ENCODE measurements around the gene RASSF9.

The RASSF9 gene

DNA sequence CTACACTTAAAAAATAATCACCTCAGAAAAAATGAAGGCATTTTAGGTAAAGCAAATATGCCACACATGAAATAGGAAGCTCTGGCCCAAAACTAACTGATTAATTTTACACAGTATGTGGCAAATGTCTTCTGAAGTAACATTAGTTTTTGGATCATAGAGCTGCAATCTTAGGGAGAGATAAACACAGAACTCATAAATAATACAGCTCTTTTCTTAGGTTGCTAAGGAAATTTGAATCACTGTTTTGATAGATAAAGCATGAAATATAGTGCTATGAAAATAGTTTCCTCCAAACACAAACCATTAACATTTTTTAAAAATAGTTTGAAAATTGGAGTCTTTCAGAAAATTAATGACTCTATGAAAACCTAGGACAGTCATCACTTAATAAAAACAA lies 15.0 kb downstream of the RASSF9 start:
- DNase-seq (ENCODE audit: low read depth in 2 of 2): no peak

DNA sequence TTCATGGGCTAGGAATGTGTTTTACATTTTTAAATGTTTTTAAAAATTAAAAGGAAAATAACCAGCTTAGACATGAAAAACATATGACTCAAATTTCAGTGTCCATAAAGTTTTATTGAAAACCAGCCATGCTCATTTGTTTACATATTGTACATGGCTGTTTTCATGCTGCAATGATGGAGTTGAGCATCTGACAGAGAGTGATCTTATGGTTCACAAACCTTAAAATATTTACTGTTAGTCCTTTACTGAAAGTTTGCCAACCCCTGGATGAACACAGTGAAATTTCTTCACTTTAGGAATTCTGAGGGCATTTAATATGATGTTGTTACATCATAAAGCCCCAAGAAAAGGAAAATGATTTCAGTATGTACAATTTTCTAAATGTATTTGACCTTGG lies 16.1 kb downstream of the RASSF9 start:
- DNase-seq (ENCODE audit: low read depth in 2 of 2): no peak

DNA sequence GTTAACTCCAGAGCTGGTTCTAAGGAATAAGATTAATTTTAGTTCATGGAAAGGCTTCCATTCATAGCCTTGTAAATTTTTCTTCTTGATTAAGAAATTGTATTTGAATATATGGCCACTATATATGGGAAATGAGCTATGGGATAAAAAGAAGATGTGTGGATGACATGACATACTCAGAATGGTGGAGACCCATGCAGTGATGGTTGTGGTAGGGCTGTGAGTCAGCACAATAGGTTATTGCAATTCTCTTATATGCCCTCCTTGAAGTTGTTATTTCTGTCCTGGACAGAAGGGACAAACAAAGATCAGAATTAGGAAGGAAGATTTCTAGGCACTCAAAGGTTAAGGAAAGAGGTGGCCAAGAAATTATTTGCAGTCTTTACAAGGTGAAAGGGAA lies 21.5 kb downstream of the RASSF9 start:
- no peak for DNase-seq (ENCODE audit: low read depth in 2 of 2)

DNA sequence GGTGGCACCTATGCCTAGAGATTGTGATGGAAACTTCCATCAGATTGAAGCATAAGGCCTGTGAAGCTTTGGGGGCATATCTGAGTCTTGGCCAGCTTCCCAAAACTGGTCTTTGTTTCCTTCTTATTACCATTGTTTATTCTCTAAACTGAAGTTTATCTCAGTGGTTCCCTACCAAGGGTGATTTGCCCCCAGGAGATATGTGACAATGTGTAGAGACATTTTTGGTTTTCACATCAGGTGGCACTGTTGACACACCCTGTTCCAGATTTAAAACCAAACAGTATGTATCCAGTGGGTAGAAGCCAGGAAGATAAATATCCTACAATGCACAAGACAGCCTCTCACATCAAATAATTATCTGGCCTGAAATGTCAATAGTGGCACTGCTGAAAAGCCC lies 22.1 kb downstream of the RASSF9 start:
- no peak for DNase-seq (ENCODE audit: low read depth in 2 of 2)

DNA sequence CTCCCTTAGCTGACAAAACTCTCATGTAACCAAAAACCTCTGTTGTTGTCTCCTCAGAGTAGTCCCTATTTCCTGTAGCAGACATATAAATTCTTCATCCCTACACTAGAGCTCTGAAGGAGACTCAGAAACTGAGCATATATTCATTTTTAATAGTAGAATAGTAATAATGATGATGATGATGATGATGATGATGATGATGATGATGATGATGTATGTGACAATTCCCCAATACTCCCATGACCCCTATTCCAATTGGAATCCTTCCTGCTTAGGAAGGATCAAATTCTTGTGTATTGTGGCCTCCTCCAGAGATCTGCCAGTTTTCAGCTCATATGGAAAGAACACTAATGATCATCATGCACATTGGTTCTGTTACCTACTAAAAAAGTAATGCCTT lies 26.7 kb downstream of the RASSF9 start:
- no peak for DNase-seq (ENCODE audit: low read depth in 2 of 2)

DNA sequence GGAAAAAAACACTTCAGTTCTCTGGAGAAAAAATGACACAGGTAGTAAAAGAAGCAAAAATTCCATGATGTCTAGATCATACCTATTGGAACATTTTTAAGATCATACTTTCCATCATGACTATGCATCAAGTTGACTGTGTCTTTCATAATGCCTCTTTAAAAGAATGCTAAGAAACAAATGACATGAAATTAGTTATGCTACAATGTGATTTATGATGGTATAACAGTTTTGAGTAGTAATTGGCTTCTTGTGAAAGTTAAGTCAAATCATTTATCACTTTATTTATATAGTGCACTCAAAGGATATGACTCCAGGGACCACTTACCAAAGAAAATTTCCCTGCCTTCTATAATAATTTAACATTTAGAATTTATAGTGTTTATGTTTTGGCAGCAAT lies 28.5 kb downstream of the RASSF9 start:
- no peak for DNase-seq (ENCODE audit: low read depth in 2 of 2)

DNA sequence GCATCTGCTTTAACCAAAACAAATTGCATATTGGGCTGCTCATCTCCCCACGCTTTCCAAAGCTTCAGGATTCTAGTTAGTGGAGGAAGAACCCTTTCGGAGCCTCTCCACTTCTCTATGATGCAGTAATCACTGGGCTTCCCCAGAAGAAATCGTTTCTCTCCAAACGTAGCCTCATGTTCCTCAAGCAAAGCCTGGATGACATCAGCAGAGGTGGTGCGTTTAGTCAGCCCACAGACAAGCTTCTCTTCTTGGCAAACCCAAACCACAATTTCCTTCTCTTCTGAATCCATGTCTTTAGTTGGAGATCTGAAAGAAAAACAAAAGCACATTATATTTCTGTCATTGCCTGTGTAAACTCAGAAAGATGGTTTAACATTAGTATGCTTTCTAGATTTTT lies 30.6 kb downstream of the RASSF9 start:
- no peak for DNase-seq (ENCODE audit: low read depth in 2 of 2)

DNA sequence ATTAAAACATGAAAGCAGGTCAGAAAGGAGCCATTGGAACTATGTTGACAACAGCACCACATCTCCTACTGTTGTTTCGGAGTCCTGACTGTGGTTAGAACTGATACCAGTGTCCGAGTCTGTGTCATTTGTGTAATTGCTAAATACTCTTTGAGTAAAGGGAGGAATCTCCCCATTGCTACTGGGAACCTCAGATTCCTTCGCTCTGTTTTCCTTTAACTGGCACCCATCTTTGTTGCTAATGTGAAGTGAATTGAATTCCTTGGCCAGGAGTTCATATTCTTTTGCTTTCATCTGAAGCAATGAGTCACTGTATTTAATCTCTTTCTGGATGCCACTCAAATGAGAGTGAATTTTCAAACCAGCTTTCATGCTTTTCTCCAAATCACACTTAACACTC lies 31.5 kb downstream of the RASSF9 start:
- no peak for DNase-seq (ENCODE audit: low read depth in 2 of 2)

DNA sequence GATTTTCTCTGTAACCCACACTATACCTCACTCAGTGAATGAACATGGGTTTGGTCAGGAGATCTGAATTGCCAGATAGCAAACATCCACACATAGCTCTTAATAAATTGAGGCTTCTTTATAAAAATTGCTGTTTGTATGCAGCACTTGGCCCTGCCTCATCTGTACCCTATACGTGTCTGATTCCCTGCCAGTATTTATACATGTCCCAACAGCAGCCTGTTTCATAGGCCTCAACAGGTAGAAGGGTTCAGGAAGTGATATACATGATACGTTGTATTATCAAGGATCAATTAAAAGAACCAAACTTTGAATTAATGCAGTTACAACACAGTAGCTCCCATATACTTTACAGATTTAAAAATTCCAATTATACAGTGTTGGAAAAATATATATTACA lies 32.3 kb downstream of the RASSF9 start:
- no peak for DNase-seq (ENCODE audit: low read depth in 2 of 2)

DNA sequence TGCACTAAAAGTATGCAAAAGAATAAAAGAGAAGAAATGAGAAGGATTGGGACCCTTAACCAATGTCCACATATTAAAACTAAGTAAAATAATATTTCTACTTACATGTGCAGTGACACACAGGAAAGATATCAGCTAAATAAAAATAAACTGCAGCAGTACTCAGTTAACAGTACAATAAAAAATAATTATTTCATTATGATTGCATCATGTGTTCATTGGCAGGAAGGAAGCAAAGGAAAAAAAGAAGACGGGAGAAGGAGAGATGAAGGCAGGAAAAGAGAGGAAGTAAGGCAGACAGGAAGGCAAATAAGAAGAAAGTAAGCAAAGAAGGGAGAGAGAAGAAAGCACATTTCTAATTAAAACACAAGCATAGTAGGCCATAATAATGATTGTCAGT lies 33.0 kb downstream of the RASSF9 start:
- no peak for DNase-seq (ENCODE audit: low read depth in 2 of 2)

DNA sequence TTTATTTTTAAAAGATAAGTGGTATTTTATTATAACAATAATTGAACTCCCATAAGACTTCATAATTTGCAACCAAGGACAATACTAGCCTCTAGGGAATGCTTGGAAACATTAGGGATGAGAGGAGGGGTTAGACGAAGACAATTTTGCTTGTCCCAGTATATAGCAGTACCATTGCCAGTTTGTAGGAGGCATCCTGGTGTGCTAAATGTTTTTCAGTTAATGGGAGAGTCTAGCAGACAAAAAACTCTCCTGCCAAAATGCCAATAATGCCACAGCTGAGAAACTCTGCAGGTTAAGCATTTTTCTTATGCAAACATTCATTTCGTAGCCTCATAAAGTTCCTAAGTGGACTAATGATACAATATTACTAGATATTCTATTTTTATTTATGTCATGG lies 38.1 kb downstream of the RASSF9 start:
- no peak for DNase-seq (ENCODE audit: low read depth in 2 of 2)

DNA sequence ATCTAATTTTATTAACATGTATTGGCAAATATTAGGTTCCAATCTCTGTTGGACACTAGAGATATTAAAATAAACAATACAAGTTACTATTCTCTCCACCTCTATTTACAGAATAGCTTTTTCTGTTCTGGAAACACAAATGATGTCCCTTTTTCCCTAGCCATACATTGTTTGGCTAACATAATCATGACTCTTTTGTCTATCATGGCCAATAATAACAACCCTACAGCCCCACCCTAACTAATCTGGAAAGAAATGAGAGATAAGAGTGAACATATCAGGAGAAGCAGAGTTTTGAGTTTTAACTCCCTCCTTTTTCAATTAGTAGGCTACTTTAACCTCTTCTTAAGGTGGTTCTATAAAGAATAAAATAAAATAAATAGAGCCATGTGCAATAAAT lies 40.2 kb downstream of the RASSF9 start:
- DNase-seq (ENCODE audit: low read depth in 2 of 2): no peak

DNA sequence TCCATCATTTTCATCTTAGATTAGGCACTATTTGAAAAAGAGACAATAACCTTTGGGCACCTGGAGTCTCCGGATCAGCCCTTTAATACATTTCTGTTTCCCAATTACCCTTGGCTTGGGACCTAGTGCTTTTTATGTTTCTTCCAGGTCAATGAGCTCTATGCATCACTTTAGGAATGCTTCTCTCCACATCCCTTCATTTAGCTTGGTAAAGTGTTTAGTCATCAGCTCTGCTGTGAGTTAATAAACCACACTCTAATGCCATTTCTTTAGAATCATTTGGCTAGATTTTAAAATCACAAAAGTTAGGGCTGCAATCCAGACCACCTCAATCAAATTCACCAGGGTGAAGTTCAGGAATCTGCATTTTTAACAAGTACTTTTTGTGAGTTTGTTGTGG lies 41.7 kb downstream of the RASSF9 start:
- peak in 1 of 2 experiments; percentile 18 for DNase-seq (ENCODE audit: low read depth in 2 of 2)

DNA sequence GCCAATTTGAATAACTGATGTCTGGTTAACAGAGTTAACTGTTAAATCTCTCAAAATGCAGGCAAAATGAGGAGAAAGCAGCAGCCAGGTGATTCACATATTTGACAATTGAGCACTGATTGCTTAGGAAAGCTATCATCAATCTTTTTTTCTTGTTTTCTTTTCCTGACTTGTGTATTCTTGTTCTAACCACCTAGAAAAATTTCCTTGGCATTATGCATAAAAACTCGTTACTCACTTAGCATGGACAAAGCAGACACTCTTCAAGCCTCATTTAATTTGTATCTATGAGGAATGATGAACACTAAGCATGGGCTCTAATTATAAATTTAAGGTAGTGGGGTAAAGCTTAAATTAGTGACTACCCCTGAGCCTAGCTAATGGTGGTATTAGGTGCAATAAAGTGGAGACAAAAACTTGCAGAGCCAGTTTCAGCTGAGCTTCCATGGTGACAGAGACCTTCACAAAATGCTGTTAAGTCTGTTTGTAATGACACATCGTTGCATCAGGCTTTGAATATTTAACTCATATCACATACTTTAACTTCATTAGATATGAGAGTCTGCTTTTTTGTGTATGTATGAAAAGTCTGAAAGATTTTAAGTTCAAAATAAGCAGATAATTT lies 52.0 kb downstream of the RASSF9 start:
- DNase-seq (ENCODE audit: low read depth in 2 of 2): no peak

DNA sequence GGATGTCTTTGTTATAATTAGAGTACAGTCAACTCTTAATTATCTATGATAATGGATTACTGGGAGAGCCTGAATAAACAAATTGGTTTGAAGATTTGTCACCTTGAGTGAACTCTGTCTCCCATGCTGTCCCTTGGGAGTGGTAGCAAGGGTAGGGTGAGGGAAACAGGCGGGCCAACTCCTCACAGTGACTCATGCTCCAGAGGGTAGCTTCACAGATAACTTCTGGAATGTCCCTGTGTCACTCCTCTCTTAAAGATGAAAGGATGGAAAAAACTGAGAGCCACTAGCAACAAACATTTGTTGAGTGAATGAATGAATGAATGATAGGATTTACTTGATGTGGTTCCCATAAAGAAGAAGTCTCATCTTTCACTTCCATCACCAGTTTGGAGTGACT lies 53.5 kb downstream of the RASSF9 start:
- no peak for DNase-seq (ENCODE audit: low read depth in 2 of 2)

DNA sequence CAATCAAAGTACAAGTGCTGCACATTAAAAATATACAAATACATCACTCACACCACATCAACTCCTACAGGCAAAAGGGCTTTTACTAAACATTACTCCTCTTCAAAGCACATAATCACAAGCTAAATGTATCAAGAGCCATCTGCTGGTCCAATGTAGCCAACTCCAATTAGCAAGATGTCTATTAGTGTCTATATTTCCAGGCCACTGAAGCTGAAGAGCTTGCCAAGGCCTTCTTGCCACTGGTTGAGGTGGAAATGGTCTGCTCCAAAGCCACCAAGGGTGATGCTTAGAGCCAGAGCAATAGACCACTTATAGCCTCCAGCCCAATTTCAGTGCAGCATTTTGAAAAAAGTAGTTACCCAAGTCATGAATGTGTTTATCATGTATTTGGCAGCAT lies 54.4 kb downstream of the RASSF9 start:
- DNase-seq (ENCODE audit: low read depth in 2 of 2): no peak

DNA sequence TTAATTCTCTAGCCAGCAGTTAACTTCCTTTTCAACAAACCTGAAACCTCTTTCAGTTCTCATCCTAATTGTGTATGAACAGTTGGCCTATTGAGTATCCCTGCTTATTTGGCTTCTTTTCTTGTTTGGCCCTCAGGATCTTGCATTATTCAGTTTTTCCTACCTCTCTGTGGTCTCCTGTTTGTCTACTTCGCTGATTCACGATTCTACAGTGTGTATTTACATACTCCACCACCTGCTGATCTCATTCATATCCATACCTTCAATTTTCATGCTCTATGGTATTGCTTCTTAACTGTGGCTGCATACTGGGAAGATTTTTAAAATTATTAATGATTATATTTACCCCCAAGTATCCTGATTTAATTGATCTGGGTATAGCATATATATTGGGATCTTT lies 56.4 kb downstream of the RASSF9 start:
- no peak for DNase-seq (ENCODE audit: low read depth in 2 of 2)

DNA sequence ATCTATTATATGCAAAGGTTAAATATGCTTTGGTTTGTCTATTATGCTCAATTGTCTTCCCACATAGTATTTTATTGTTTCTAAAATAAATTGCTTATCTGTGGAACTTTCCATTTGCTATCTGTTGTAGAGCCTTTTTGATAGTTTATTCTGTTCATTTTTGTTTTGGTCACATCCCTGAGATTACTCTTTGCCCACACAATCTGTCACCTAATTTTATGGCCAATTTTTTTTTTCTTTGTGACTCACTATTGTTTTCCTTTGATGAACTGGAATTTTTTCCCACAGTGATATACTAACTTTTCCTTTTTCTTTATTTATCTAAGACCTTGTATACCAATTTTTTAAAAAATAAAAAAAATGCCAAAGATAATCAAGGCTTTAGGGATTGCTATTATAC lies 61.1 kb downstream of the RASSF9 start:
- DNase-seq (ENCODE audit: low read depth in 2 of 2): no peak

DNA sequence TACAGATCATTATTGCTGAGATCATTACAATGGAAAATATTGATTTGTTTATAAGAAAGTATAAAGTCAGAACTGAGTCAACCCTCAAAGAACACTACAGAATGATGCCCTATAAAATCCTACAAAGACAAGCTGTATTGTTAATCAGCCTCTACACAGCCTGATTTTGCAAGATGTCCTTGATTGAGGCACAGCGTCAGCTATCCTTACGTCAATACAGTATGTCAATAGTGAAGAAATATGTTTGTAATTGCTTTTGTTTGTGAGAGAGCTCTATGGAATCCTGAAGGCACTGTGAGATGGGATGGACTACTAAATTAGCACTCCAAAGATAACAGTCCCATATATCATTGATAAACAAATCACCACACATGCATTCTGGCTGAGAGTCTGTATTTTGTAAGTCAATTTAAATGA lies 70.7 kb downstream of the RASSF9 start:
- DNase-seq (ENCODE audit: low read depth in 2 of 2): no peak

DNA sequence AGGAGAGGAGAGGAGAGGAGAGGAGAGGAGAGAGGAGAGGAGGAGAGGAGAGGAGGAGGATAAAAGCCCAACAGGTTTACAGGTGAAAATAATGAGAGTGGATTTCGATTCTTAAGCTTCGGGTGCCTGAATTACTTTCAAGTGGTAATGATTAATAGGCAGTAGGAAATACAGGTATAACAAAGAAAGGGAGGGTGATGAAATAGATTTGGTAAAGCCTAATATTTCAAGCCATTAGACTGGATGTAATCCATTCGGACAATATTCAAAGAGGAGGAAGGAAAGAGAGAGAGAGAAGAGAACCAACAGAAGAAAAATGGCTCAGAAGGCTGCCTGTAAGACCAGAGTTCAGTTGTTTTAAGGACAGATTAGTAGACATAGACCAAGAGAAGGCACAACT lies 76.6 kb downstream of the RASSF9 start:
- no peak for DNase-seq (ENCODE audit: low read depth in 2 of 2)

DNA sequence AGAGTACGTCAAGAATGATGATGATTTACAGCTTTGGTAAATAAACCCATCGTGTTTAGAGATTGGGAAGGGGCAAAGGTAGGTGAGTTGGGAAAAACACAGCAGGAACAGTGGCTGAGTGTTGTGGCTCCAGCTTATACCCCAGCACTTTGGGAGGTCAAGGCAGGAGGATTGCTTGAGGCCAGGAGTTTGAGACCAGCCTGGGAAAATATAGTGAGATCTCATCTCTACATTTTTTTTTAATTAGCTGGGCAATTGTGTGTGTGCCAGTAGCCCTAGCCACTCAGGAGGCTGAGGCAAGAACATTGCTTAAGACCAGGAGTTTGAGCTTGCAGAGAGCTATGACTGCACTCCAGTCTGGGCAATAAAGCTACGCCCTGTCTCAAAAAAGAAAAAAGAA lies 77.1 kb downstream of the RASSF9 start:
- no peak for DNase-seq (ENCODE audit: low read depth in 2 of 2)

DNA sequence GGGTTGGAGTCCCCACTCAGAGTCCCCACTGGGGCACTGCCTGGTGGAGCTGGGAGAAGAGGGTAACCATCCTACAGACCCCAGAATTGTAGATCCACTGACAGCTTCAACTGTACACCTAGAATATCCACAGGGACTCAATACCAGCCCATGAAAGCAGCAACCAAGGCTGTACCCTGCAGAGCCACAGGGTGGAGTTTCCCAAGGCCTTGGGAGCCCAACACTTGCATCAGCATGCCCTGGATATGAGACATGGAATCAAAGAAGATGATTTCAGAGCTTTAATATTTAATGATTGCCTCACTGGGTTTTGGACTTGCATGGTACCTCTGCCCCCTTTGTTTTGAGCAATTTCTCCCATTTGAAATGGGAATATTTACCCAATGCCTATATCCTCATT lies 80.4 kb downstream of the RASSF9 start:
- no peak for DNase-seq (ENCODE audit: low read depth in 2 of 2)

Data from fibroblast of skin of left biceps (primary cell).